PC-9 (cell line): ENCODE data around the gene PXDN. TPM values are rescaled to one million over a fixed set of nuclear protein-coding genes. Genes with fewer than 3 reads are reported as not detected.

Source experiments
- BruUV-seq: library from RNA; stranded (reverse); fragments of 400-500 nt; replicated peaks from 2 replicates; lab custom pipeline; 2021; lab: Mats Ljungman, UMichigan
- CTCF ChIA-PET: fragments of 300-600 bp; sonication (Branson Sonifier 250); formaldehyde crosslinking; loops from one replicate; lab custom pipeline; 2022; ENCODE audit warnings: antibody characterized with exemption; lab: Charles Lee
- POLR2A ChIA-PET: fragments of 300-600 bp; sonication (Branson Sonifier 250); formaldehyde crosslinking; loops from one replicate; lab custom pipeline; 2022; ENCODE audit warnings: antibody characterized with exemption; ENCODE audit not compliant: unreplicated experiment; lab: Charles Lee
- DNase-seq, 2 experiments: peaks; one replicate each; pipeline versions ENCODE4 v3.0.0 to v3.0.0-alpha.2; 2015 to 2022; ENCODE audit warnings: mixed read lengths in 1 of 2
- H2AFZ ChIP-seq: fragments of 200-600 bp; sonication (generic); 2 replicates; pipeline ENCODE4 v1.8.1; 2017; ENCODE audit warnings: antibody characterized with exemption
- H3F3A ChIP-seq: fragments of 200-600 bp; sonication (generic); 2 replicates; pipeline ENCODE4 v1.8.1; 2017; ENCODE audit warnings: antibody characterized with exemption, mild to moderate bottlenecking, low read depth; ENCODE audit not compliant: insufficient read depth
- H3K27ac ChIP-seq: fragments of 200-600 bp; sonication (generic); 2 replicates; pipeline ENCODE4 v1.6.1; 2016; ENCODE audit warnings: mixed run types
- H3K27me3 ChIP-seq: fragments of 200-600 bp; sonication (generic); 2 replicates; pipeline ENCODE4 v1.6.1; 2016; ENCODE audit warnings: low read depth, mixed run types; ENCODE audit not compliant: insufficient read depth
- H3K36me3 ChIP-seq: fragments of 200-600 bp; sonication (generic); 2 replicates; pipeline ENCODE4 v1.6.1; 2016; ENCODE audit warnings: low read depth, mixed run types
- H3K4me1 ChIP-seq: fragments of 200-600 bp; sonication (generic); replicated peaks from 2 replicates; pipeline ENCODE4 v1.6.1; 2016; ENCODE audit warnings: mixed run types; ENCODE audit not compliant: insufficient read depth
- H3K4me2 ChIP-seq: fragments of 200-600 bp; sonication (generic); 2 replicates; pipeline ENCODE4 v1.6.1; 2017; ENCODE audit warnings: mixed run types
- H3K4me3 ChIP-seq: fragments of 200-600 bp; sonication (generic); 2 replicates; pipeline ENCODE4 v1.6.1; 2016; ENCODE audit warnings: mixed run types
- H3K79me2 ChIP-seq: fragments of 200-600 bp; sonication (generic); 2 replicates; pipeline ENCODE4 v1.6.1; 2017; ENCODE audit warnings: low read depth, mixed run types
- H3K9me2 ChIP-seq: fragments of 200-600 bp; sonication (generic); 2 replicates; pipeline ENCODE4 v1.8.1; 2017; ENCODE audit warnings: mild to moderate bottlenecking; ENCODE audit not compliant: insufficient read depth
- H3K9me3 ChIP-seq: fragments of 200-600 bp; sonication (generic); 2 replicates; pipeline ENCODE4 v1.8.1; 2016; ENCODE audit warnings: low read depth; ENCODE audit not compliant: insufficient read depth
- H4K20me1 ChIP-seq: fragments of 200-600 bp; sonication (generic); 2 replicates; pipeline ENCODE4 v1.8.1; 2017; ENCODE audit not compliant: insufficient read depth
- EZH2 ChIP-seq: fragments of 200-600 bp; sonication (generic); IDR thresholded peaks from 2 replicates; pipeline ENCODE4 v1.8.0; 2017; ENCODE audit warnings: antibody characterized with exemption, low read depth
- intact Hi-C: fragments of 100-400 bp; cut with micrococcal nuclease; formaldehyde crosslinking; loops from one replicate; pipeline ENCODE4 v1.10.0; 2022; ENCODE audit not compliant: unreplicated experiment
- total RNA-seq: library from RNA; stranded (reverse); gene quantifications from 2 replicates; pipeline ENCODE4 v1.2.3, GENCODE V29; 2021
- TF ChIP-seq, protein P1 (sequence below): fragments of 200-600 bp; sonication (generic); conservative IDR thresholded peaks from 2 replicates; pipeline ENCODE4 v1.6.1; 2017; ENCODE audit warnings: mixed run types, antibody characterized with exemption, mild to moderate bottlenecking, moderate library complexity

PXDN gene
- total RNA-seq, 1 experiment from 2014 or later, result 91.1 TPM

DNA sequence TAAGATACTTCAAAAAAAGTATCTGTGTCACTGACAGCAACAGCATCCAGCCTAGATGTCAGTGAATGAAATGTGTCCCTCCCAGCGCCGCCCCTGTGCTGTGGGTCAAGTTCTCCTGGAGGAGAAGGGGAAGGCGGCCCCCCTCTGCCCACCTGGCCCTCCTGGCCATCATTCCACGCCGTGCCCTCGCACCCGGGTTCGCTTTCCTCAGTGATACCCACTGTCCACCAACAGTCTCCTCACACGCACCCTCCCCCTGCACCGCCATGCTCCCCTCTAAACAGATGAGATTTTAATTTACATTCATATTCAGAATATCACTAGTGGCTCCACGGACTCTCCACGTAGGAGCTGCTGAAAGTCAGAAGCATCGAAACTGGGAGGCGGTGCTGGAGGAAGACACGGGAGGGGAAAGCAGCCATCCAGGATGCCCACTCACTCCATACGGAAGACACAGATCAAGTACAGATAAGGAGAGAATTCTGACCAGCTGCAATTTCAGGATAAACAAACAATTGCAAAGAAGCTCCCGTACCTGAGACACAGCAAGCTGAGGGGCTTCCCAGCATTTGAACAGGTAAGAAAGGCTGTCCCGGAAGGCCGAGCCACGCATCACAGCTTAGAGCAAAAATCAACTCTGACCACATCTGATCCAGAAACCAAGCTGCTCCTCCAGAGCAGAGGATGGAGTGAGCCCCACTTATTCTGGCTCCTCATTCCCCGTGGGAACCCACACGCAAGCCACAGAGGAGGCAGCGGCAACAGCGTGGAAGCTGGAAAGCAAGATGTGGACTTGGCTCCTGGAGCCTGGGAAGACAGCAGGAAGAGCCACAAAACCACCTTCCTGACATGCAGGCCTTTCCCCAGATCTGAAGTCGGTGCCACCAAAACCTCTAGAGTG lies 49.7 kb downstream of the PXDN start:
- BruUV-seq, result no TSS peak
- intact Hi-C loops, result no loop called here
- peaks cover 19% of the 10 kb centered on the region for H3K79me2 ChIP-seq

DNA sequence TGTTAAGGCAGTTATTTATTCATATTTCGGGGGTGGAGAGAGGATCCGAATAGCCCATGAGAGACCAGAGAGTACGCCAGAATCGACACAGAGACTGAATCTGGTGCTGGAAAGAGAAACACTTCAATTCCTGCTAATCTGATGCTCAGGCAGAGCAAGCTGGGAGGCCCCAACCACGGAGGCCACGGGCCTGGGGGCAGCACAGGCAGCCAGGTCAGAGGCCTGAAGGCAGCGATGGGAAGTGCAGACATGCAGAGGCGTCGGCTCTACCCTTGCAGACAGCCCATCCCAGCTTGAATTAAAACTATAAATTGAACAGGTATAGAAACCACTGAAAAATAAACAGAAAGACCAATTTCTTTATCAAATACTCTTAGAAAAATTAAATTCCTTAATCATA lies 50.6 kb downstream of the PXDN start:
- Histone ChIP-seq H3K4me1 (peaks cover 13% of the 10 kb centered on the region; the same call in 1 of the 2 replicates), H3F3A (peaks cover 3% of the 10 kb centered on the region), H3K27me3 (peaks cover 20% of the 10 kb centered on the region), H3K9me2 (no peaks in the 10 kb centered on the region), H3K4me2 (no peak overlapping the region), H3K79me2 (peaks cover 19% of the 10 kb centered on the region), H3K27ac (no peak overlapping the region), H4K20me1 (no peaks in the 10 kb centered on the region), H2AFZ (no peak overlapping the region), H3K4me3 (no peak overlapping the region), H3K36me3 (no peaks in the 10 kb centered on the region), H3K9me3 (no peaks in the 10 kb centered on the region)
- TF ChIP-seq, protein P1, sequence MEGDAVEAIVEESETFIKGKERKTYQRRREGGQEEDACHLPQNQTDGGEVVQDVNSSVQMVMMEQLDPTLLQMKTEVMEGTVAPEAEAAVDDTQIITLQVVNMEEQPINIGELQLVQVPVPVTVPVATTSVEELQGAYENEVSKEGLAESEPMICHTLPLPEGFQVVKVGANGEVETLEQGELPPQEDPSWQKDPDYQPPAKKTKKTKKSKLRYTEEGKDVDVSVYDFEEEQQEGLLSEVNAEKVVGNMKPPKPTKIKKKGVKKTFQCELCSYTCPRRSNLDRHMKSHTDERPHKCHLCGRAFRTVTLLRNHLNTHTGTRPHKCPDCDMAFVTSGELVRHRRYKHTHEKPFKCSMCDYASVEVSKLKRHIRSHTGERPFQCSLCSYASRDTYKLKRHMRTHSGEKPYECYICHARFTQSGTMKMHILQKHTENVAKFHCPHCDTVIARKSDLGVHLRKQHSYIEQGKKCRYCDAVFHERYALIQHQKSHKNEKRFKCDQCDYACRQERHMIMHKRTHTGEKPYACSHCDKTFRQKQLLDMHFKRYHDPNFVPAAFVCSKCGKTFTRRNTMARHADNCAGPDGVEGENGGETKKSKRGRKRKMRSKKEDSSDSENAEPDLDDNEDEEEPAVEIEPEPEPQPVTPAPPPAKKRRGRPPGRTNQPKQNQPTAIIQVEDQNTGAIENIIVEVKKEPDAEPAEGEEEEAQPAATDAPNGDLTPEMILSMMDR, result no peak
- TF ChIP-seq EZH2, result no peak
- DNase-seq, result no peak
- intact Hi-C loops, result no loop called here
- no TSS peak for BruUV-seq
- ChIA-PET POLR2A (no interaction called here), CTCF (no interaction called here)

More for the DNA sequence above, 49.7 kb downstream of the PXDN start:
- no peaks in the 10 kb centered on the region for H4K20me1 ChIP-seq
- no peaks in the 10 kb centered on the region for H3K9me2 ChIP-seq
- no peak overlapping the region for H2AFZ ChIP-seq
- H3K4me1 ChIP-seq, result peaks cover 13% of the 10 kb centered on the region; the same call in 1 of the 2 replicates
- H3K27me3 ChIP-seq, result peaks cover 24% of the 10 kb centered on the region
- ChIA-PET CTCF (no interaction called here), POLR2A (no interaction called here)
- DNase-seq, result no peak
- H3K36me3 ChIP-seq, result no peaks in the 10 kb centered on the region
- H3K27ac ChIP-seq, result no peak overlapping the region
- H3K4me2 ChIP-seq, result no peak overlapping the region
- H3K9me3 ChIP-seq, result no peaks in the 10 kb centered on the region
- no peak for TF ChIP-seq EZH2
- TF ChIP-seq, protein P1, result no peak
- H3F3A ChIP-seq, result peaks cover 3% of the 10 kb centered on the region
- no peak overlapping the region for H3K4me3 ChIP-seq

DNA sequence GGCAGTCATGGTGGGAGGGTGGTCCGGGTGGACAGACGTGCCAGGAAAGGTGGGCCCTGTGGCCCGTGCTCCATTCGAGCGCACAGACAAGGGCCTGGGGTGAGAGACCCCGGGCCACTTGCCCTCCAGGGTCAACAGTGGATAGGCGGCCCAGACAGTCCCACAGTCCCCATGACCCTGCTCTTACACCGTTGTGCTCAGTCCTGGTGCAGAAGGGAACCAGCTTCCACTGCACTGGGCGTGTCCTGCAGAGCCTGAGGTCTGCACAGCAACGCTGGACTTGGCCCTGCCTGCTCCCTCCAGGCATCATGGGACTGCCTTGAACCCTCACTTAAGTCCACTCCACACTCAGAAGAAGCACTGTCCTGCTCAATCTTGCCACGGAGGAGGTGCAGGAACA lies 52.0 kb downstream of the PXDN start:
- DNase-seq, result no peak
- Histone ChIP-seq H3K27ac (no peak overlapping the region), H3F3A (peaks cover 7% of the 10 kb centered on the region), H3K4me1 (peaks cover 22% of the 10 kb centered on the region; the same call in 1 of the 2 replicates), H3K9me2 (no peaks in the 10 kb centered on the region), H4K20me1 (no peaks in the 10 kb centered on the region), H2AFZ (no peak overlapping the region), H3K4me3 (no peak overlapping the region), H3K4me2 (no peak overlapping the region), H3K27me3 (peaks cover 14% of the 10 kb centered on the region; the same call in 1 of the 2 replicates), H3K79me2 (peaks cover 6% of the 10 kb centered on the region; the same call in 1 of the 2 replicates), H3K36me3 (no peaks in the 10 kb centered on the region), H3K9me3 (no peaks in the 10 kb centered on the region)
- ChIA-PET POLR2A (no interaction called here), CTCF (no interaction called here)
- no TSS peak for BruUV-seq
- intact Hi-C loops, result no loop called here
- TF ChIP-seq, protein P1, result no peak
- TF ChIP-seq EZH2, result no peak
